ENCODE data around the gene TMEM215. TPM values are rescaled to one million over a fixed set of nuclear protein-coding genes. Genes with fewer than 3 reads are reported as not detected.

TMEM215 gene
- total and polyA plus RNA-seq, 2 of the 8 experiments (the other 6 are each of a cell fraction or from before 2014, with no cell fraction given), result 0.33 to 0.67 TPM

GRCh38 chr9:32783168-32783891 lies at the start of gene TMEM215 (continued):
- TF ChIP-seq RXRA (IDR thresholded peaks at IDR 0.05; ENCODE audit: insufficient read depth, low read depth, low read length), result no peak

Data from H1 (cell line).